Measurements from ENCODE around the gene ACOT7.

DNA sequence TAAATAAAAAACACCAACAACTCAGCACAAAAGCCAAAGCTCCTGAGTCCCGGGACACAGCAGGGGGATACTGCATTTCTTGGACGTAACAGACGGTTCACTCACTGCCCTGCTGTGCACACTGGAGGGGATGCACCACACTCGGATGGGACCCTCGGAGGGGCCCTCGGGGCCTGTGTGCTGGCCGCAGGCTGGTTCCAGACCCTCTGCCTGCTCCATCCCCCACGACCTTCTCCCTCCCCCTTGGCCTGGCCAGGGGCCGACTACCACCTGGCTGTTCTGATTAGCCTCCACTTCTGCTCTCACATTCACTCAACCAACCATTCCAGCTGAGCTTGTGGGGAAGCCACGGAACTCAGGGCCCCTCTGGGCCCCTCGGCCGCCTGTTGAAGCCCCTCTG, 64.9 kb downstream of the ACOT7 start:
- TF ChIP-seq, protein P1, sequence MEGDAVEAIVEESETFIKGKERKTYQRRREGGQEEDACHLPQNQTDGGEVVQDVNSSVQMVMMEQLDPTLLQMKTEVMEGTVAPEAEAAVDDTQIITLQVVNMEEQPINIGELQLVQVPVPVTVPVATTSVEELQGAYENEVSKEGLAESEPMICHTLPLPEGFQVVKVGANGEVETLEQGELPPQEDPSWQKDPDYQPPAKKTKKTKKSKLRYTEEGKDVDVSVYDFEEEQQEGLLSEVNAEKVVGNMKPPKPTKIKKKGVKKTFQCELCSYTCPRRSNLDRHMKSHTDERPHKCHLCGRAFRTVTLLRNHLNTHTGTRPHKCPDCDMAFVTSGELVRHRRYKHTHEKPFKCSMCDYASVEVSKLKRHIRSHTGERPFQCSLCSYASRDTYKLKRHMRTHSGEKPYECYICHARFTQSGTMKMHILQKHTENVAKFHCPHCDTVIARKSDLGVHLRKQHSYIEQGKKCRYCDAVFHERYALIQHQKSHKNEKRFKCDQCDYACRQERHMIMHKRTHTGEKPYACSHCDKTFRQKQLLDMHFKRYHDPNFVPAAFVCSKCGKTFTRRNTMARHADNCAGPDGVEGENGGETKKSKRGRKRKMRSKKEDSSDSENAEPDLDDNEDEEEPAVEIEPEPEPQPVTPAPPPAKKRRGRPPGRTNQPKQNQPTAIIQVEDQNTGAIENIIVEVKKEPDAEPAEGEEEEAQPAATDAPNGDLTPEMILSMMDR (IDR thresholded peaks at IDR 0.05), result no peak
- no peak for TF ChIP-seq POLR2A (IDR thresholded peaks at IDR 0.05)
